IMR-90 (cell line): ENCODE results near the gene DNAH6. TPM values are rescaled to one million over a fixed set of nuclear protein-coding genes. Genes with fewer than 3 reads are reported as not detected.

ENCODE experiments used
- ATAC-seq: fragments of 200-7000 bp; cut with Tn5 transposase; 2 replicates; pipeline ENCODE4 v1.9.1; 2020; ENCODE audit warnings: low read depth, mild to moderate bottlenecking, moderate library complexity
- BruUV-seq: library from RNA; stranded (reverse); fragments of 400-500 nt; replicated peaks from 2 replicates; lab custom pipeline; 2021; lab: Mats Ljungman, UMichigan
- CTCF ChIA-PET: fragments of 300-600 bp; formaldehyde crosslinking; extraction: SDS; loops from one replicate; lab custom pipeline; 2021; ENCODE audit warnings: antibody characterized with exemption; lab: Yijun Ruan, JAX
- POLR2A ChIA-PET: fragments of 300-600 bp; sonication (Branson Sonifier 250); formaldehyde crosslinking; loops from one replicate; lab custom pipeline; 2022; ENCODE audit warnings: antibody characterized with exemption; ENCODE audit not compliant: unreplicated experiment; lab: Charles Lee
- DNase-seq: peaks from one replicate; pipeline ENCODE4 v3.0.0; 2013
- H2AFZ ChIP-seq: replicated peaks from 2 replicates; pipeline ENCODE3; 2013; ENCODE audit warnings: low read length, mild to moderate bottlenecking; ENCODE audit not compliant: poor library complexity
- H2AK5ac ChIP-seq: 2 replicates; pipeline ENCODE4 v1.6.1; 2013; ENCODE audit warnings: low read depth, low read length, inconsistent platforms
- H2AK9ac ChIP-seq: replicated peaks from 2 replicates; pipeline ENCODE3; 2013; ENCODE audit warnings: mild to moderate bottlenecking, low read depth, low read length, moderate library complexity; ENCODE audit not compliant: poor library complexity
- H2BK120ac ChIP-seq: 2 replicates; pipeline ENCODE4 v1.6.1; 2013; ENCODE audit warnings: low read depth, low read length, inconsistent platforms
- H2BK15ac ChIP-seq: 3 replicates; pipeline ENCODE4 v1.6.1; 2013; ENCODE audit warnings: low read depth, low read length, inconsistent platforms
- H2BK20ac ChIP-seq: 2 replicates; pipeline ENCODE4 v1.6.1; 2013; ENCODE audit warnings: low read depth, mild to moderate bottlenecking, inconsistent platforms, low read length, moderate library complexity
- H2BK5ac ChIP-seq: 2 replicates; pipeline ENCODE4 v1.6.1; 2013; ENCODE audit warnings: mild to moderate bottlenecking, low read depth, low read length, inconsistent platforms; ENCODE audit not compliant: poor library complexity, severe bottlenecking
- H3K14ac ChIP-seq: replicated peaks from 2 replicates; pipeline ENCODE4 v1.6.1; 2013; ENCODE audit warnings: low read depth, low read length, inconsistent platforms
- H3K18ac ChIP-seq: 2 replicates; pipeline ENCODE4 v1.6.1; 2013; ENCODE audit warnings: low read depth, low read length, control low read depth
- H3K23ac ChIP-seq: 2 replicates; pipeline ENCODE4 v1.6.1; 2013; ENCODE audit warnings: low read depth, low read length, inconsistent platforms
- H3K27ac ChIP-seq: 2 replicates; pipeline ENCODE4 v1.5.1; 2013; ENCODE audit warnings: mild to moderate bottlenecking, control low read depth, low read length; ENCODE audit not compliant: insufficient read depth
- H3K27me3 ChIP-seq: 2 replicates; pipeline ENCODE4 v1.6.1; 2013; ENCODE audit warnings: low read length; ENCODE audit not compliant: control insufficient read depth, insufficient read depth
- H3K36me3 ChIP-seq: 2 replicates; pipeline ENCODE4 v1.6.1; 2013; ENCODE audit warnings: low read length, mixed read lengths; ENCODE audit not compliant: control insufficient read depth, insufficient read depth
- H3K4ac ChIP-seq: 2 replicates; pipeline ENCODE4 v1.6.1; 2013; ENCODE audit warnings: low read depth, low read length, inconsistent platforms
- H3K4me1 ChIP-seq: 2 replicates; pipeline ENCODE4 v1.6.1; 2013; ENCODE audit warnings: low read length, mixed read lengths; ENCODE audit not compliant: control insufficient read depth, insufficient read depth
- H3K4me2 ChIP-seq: 2 replicates; pipeline ENCODE4 v1.6.1; 2013; ENCODE audit warnings: low read depth, mild to moderate bottlenecking, control low read depth, low read length, moderate library complexity
- H3K4me3 ChIP-seq: 2 replicates; pipeline ENCODE4 v1.5.1; 2013; ENCODE audit warnings: low read depth, mild to moderate bottlenecking, control low read depth, low read length, moderate library complexity; ENCODE audit not compliant: insufficient read depth
- H3K56ac ChIP-seq: 2 replicates; pipeline ENCODE4 v1.6.1; 2013; ENCODE audit warnings: low read length, inconsistent platforms; ENCODE audit not compliant: insufficient read depth; ENCODE audit errors: extremely low read depth
- H3K79me1 ChIP-seq, 2 experiments: 2 replicates each; pipeline ENCODE4 v1.6.1; 2013; ENCODE audit warnings: low read length in 2 of 2, inconsistent platforms in 1 of 2, low read depth in 1 of 2
- H3K9ac ChIP-seq: 2 replicates; pipeline ENCODE4 v1.6.1; 2013; ENCODE audit warnings: low read depth, low read length, control low read depth
- H3K9me1 ChIP-seq: 2 replicates; pipeline ENCODE4 v1.6.1; 2013; ENCODE audit warnings: low read length, inconsistent platforms; ENCODE audit not compliant: insufficient read depth
- H3K9me3 ChIP-seq: 2 replicates; pipeline ENCODE4 v1.6.1; 2013; ENCODE audit warnings: low read length; ENCODE audit not compliant: control insufficient read depth, insufficient read depth
- H4K20me1 ChIP-seq: 2 replicates; pipeline ENCODE4 v1.6.1; 2013; ENCODE audit warnings: low read length, inconsistent platforms; ENCODE audit not compliant: insufficient read depth
- H4K5ac ChIP-seq: 2 replicates; pipeline ENCODE4 v1.6.1; 2013; ENCODE audit warnings: mild to moderate bottlenecking, low read depth, low read length, control low read depth
- H4K8ac ChIP-seq, 2 experiments: 2 replicates each; pipeline ENCODE4 v1.6.1; 2013; ENCODE audit warnings: low read depth in 2 of 2, low read length in 2 of 2, control low read depth in 1 of 2, inconsistent platforms in 1 of 2
- H4K91ac ChIP-seq: 2 replicates; pipeline ENCODE4 v1.6.1; 2013; ENCODE audit warnings: low read depth, low read length, inconsistent platforms; ENCODE audit not compliant: insufficient read depth
- CEBPB ChIP-seq: IDR thresholded peaks from 2 replicates; pipeline ENCODE4 v1.6.1; 2012; ENCODE audit warnings: low read depth, low read length, improper control_type of control experiment
- RFX5 ChIP-seq: IDR thresholded peaks from 2 replicates; pipeline ENCODE4 v1.8.0; 2012; ENCODE audit warnings: low read depth, mild to moderate bottlenecking, low read length, moderate library complexity
- WGBS, 2 experiments: methylation state at CpG; one replicate each; pipeline versions ENCODE4 v1.1.5 to v1.1.7; 2013; ENCODE audit warnings: missing lambda C conversion rate in 2 of 2; ENCODE audit not compliant: insufficient read length in 1 of 2; ENCODE audit errors: extremely low coverage in 2 of 2; 5-methylcytosine and 5-hydroxymethylcytosine counted together
- dilution Hi-C: fragments of 300-500 bp; cut with HindIII; formaldehyde crosslinking; loops from one replicate; pipeline ENCODE4 v1.14.3; 2018; ENCODE audit warnings: low sequenced_read_pairs; ENCODE audit not compliant: unreplicated experiment
- in situ Hi-C: fragments of 300-500 bp; cut with MboI; formaldehyde crosslinking; loops from 3 replicates; pipeline ENCODE4 v1.14.3; 2019; ENCODE audit warnings: low sequenced_read_pairs, inconsistent platforms, mixed read lengths
- intact Hi-C: fragments of 100-400 bp; cut with micrococcal nuclease; formaldehyde crosslinking; loops from 2 replicates; pipeline ENCODE4 v1.10.0; 2022
- polyA plus RNA-seq, 3 experiments: library from polyadenylated mRNA; depleted of rRNA; stranded (reverse); fragments of >200 nt; gene quantifications; 2 replicates each; pipeline ENCODE4 v1.2.3, GENCODE V29; 2012; ENCODE audit warnings: low replicate concordance in 1 of 3
- total RNA-seq: library from RNA; depleted of rRNA; stranded (reverse); fragments of >200 nt; gene quantifications from 2 replicates; pipeline ENCODE4 v1.2.3, GENCODE V29; 2012
- TF ChIP-seq, protein P1 (sequence below): fragments of 150-350 bp; IDR thresholded peaks from 2 replicates; pipeline ENCODE4 v1.6.1; 2017; ENCODE audit warnings: mild to moderate bottlenecking, antibody characterized with exemption, low read length, low read depth
- TF ChIP-seq, protein P2 (sequence below): fragments of 150-350 bp; IDR thresholded peaks from 2 replicates; pipeline ENCODE4 v1.6.1; 2016; ENCODE audit warnings: low read depth, mild to moderate bottlenecking, low read length, moderate library complexity, borderline replicate concordance

Gene DNAH6
- total and polyA plus RNA-seq, 2 of the 4 experiments (the other 2 are of a cell fraction) = under 0.01 to 0.07 TPM

GRCh38 chr2:84687498-84688149 lies 171.3 kb downstream of the DNAH6 start:
- no peak for DNase-seq
- Histone ChIP-seq H2AK9ac (no peak overlapping the region), H3K4me2 (no peak overlapping the region), H4K91ac (no peak overlapping the region), H3K4me1 (peaks cover 10% of the 10 kb centered on the region), H3K27me3 (no peaks in the 10 kb centered on the region), H3K18ac (no peak overlapping the region), H2BK5ac (no peak overlapping the region), H3K9me3 (no peaks in the 10 kb centered on the region), H2AK5ac (no peak overlapping the region), H2AFZ (no peak overlapping the region), H3K9me1 (peaks cover 7% of the 10 kb centered on the region), H3K9ac (no peak overlapping the region), H3K56ac (no peak overlapping the region), H2BK20ac (no peak overlapping the region), H3K4ac (no peak overlapping the region), H4K20me1 (no peaks in the 10 kb centered on the region), H3K79me1 (no peaks in the 10 kb centered on the region), H3K14ac (no peak overlapping the region), H3K36me3 (no peaks in the 10 kb centered on the region), H3K23ac (no peak overlapping the region), H3K27ac (no peak overlapping the region), H2BK120ac (no peak overlapping the region), H2BK15ac (no peak overlapping the region), H4K5ac (no peak overlapping the region), H3K4me3 (no peak overlapping the region), H4K8ac (no peak overlapping the region)
- ChIA-PET POLR2A (no interaction called here), CTCF (interaction anchor here (0.7 to 1.3 kb wide), 2 partner anchors 10 to 22 kb away, joined by 3 to 7 read pairs; no protein-coding TSS in a partner anchor)
- dilution Hi-C loops = no loop called here
- 88% methylated on average over 4 of the region's 10 CpGs; no CpG with 5 or more reads in 1 of the 2 experiments for WGBS, 2 experiments
- BruUV-seq = no TSS peak
- in situ Hi-C loops = no loop called here
- no peak for ATAC-seq
- TF ChIP-seq, protein P1, sequence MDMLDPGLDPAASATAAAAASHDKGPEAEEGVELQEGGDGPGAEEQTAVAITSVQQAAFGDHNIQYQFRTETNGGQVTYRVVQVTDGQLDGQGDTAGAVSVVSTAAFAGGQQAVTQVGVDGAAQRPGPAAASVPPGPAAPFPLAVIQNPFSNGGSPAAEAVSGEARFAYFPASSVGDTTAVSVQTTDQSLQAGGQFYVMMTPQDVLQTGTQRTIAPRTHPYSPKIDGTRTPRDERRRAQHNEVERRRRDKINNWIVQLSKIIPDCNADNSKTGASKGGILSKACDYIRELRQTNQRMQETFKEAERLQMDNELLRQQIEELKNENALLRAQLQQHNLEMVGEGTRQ = no peak
- TF ChIP-seq, protein P2, sequence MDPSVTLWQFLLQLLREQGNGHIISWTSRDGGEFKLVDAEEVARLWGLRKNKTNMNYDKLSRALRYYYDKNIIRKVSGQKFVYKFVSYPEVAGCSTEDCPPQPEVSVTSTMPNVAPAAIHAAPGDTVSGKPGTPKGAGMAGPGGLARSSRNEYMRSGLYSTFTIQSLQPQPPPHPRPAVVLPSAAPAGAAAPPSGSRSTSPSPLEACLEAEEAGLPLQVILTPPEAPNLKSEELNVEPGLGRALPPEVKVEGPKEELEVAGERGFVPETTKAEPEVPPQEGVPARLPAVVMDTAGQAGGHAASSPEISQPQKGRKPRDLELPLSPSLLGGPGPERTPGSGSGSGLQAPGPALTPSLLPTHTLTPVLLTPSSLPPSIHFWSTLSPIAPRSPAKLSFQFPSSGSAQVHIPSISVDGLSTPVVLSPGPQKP = no peak
- TF ChIP-seq RFX5 (no peak), CEBPB (no peak)
- intact Hi-C loops = no loop called here
